HEK293 (cell line): ENCODE data around the gene CYP11A1.

Experiments used
- HIC1 ChIP-seq: fragments of 450-650 bp; formaldehyde crosslinking; IDR thresholded peaks from 2 replicates; pipeline ENCODE4 v1.5.1; 2016; ENCODE audit warnings: missing biosample characterization, missing genetic modification characterization
- KLF1 ChIP-seq: fragments of 450-650 bp; formaldehyde crosslinking; IDR thresholded peaks from 2 replicates; pipeline ENCODE4 v1.5.1; 2016; ENCODE audit warnings: missing biosample characterization, missing genetic modification characterization
- PRDM10 ChIP-seq: fragments of 450-650 bp; formaldehyde crosslinking; IDR thresholded peaks from 2 replicates; pipeline ENCODE4 v1.5.1; 2016; ENCODE audit warnings: missing biosample characterization, missing genetic modification characterization
- PRDM4 ChIP-seq: fragments of 450-650 bp; formaldehyde crosslinking; IDR thresholded peaks from 2 replicates; pipeline ENCODE4 v1.5.1; 2017; ENCODE audit warnings: missing biosample characterization, missing genetic modification characterization
- SETDB1 ChIP-seq: IDR thresholded peaks from one replicate; pipeline ENCODE4 v1.6.1; 2017; ENCODE audit warnings: mild to moderate bottlenecking, low read length, moderate library complexity, mixed read lengths; ENCODE audit not compliant: insufficient read length
- YY2 ChIP-seq: fragments of 450-650 bp; formaldehyde crosslinking; IDR thresholded peaks from 2 replicates; pipeline ENCODE4 v1.5.1; 2016; ENCODE audit warnings: missing biosample characterization, missing genetic modification characterization
- ZBTB10 ChIP-seq: fragments of 450-650 bp; formaldehyde crosslinking; IDR thresholded peaks from 2 replicates; pipeline ENCODE4 v1.5.1; 2016; ENCODE audit warnings: missing biosample characterization, missing genetic modification characterization
- ZBTB20 ChIP-seq: fragments of 450-650 bp; formaldehyde crosslinking; IDR thresholded peaks from 2 replicates; pipeline ENCODE4 v1.5.1; 2016; ENCODE audit warnings: missing biosample characterization, missing genetic modification characterization
- ZBTB48 ChIP-seq: fragments of 450-650 bp; formaldehyde crosslinking; IDR thresholded peaks from 2 replicates; pipeline ENCODE4 v1.5.1; 2016; ENCODE audit warnings: missing biosample characterization, missing genetic modification characterization
- ZNF112 ChIP-seq: fragments of 450-650 bp; formaldehyde crosslinking; IDR thresholded peaks from 2 replicates; pipeline ENCODE4 v1.5.0; 2017; ENCODE audit warnings: missing biosample characterization, missing genetic modification characterization
- ZNF114 ChIP-seq: fragments of 450-650 bp; formaldehyde crosslinking; IDR thresholded peaks from 2 replicates; pipeline ENCODE4 v1.5.0; 2017; ENCODE audit warnings: missing biosample characterization, missing genetic modification characterization
- ZNF140 ChIP-seq: fragments of 450-650 bp; formaldehyde crosslinking; IDR thresholded peaks from 2 replicates; pipeline ENCODE4 v1.5.1; 2016; ENCODE audit warnings: missing biosample characterization, missing genetic modification characterization
- ZNF16 ChIP-seq: fragments of 450-650 bp; formaldehyde crosslinking; IDR thresholded peaks from 2 replicates; pipeline ENCODE4 v1.5.1; 2016; ENCODE audit warnings: low read depth, missing biosample characterization, missing genetic modification characterization
- ZNF223 ChIP-seq: fragments of 450-650 bp; formaldehyde crosslinking; IDR thresholded peaks from 2 replicates; pipeline ENCODE4 v1.5.1; 2016; ENCODE audit warnings: missing biosample characterization, missing genetic modification characterization
- ZNF391 ChIP-seq: fragments of 450-650 bp; formaldehyde crosslinking; IDR thresholded peaks from 2 replicates; pipeline ENCODE4 v1.5.1; 2016; ENCODE audit warnings: low read depth, missing biosample characterization, missing genetic modification characterization, borderline replicate concordance
- ZNF398 ChIP-seq: fragments of 450-650 bp; formaldehyde crosslinking; IDR thresholded peaks from 2 replicates; pipeline ENCODE4 v1.5.1; 2017; ENCODE audit warnings: missing biosample characterization, missing genetic modification characterization
- ZNF423 ChIP-seq: fragments of 450-650 bp; formaldehyde crosslinking; IDR thresholded peaks from 2 replicates; pipeline ENCODE4 v1.5.1; 2016; ENCODE audit warnings: missing biosample characterization, missing genetic modification characterization
- ZNF513 ChIP-seq: fragments of 450-650 bp; IDR thresholded peaks from 2 replicates; pipeline ENCODE4 v1.5.1; 2018; ENCODE audit warnings: missing biosample characterization, missing genetic modification characterization
- ZNF600 ChIP-seq: fragments of 450-650 bp; formaldehyde crosslinking; IDR thresholded peaks from 2 replicates; pipeline ENCODE4 v1.5.1; 2016; ENCODE audit warnings: missing biosample characterization, missing genetic modification characterization
- ZNF623 ChIP-seq: fragments of 450-650 bp; formaldehyde crosslinking; IDR thresholded peaks from 2 replicates; pipeline ENCODE4 v1.5.1; 2016; ENCODE audit warnings: missing biosample characterization, missing genetic modification characterization
- ZNF654 ChIP-seq: fragments of 450-650 bp; formaldehyde crosslinking; IDR thresholded peaks from 2 replicates; pipeline ENCODE4 v1.5.1; 2016; ENCODE audit warnings: low read depth, missing biosample characterization, missing genetic modification characterization
- ZSCAN4 ChIP-seq: fragments of 450-650 bp; formaldehyde crosslinking; IDR thresholded peaks from 2 replicates; pipeline ENCODE4 v1.5.1; 2017; ENCODE audit warnings: missing biosample characterization, missing genetic modification characterization
- ZXDB ChIP-seq: fragments of 450-650 bp; formaldehyde crosslinking; IDR thresholded peaks from 2 replicates; pipeline ENCODE4 v1.5.1; 2016; ENCODE audit warnings: missing biosample characterization, missing genetic modification characterization

CYP11A1 gene

GRCh38 chr15:74312445-74313007 is 54.9 kb downstream of the CYP11A1 start (continued):
- TF ChIP-seq ZSCAN4 (tag by site-specific recombination) (no peak), ZNF112 (no peak), PRDM10 (tag by site-specific recombination) (peak; percentile 35; the same call in 1 of the 2 replicates), KLF1 (tag by site-specific recombination) (peak; percentile 70; the same call in 1 of the 2 replicates), ZNF398 (tag by site-specific recombination) (no peak), ZXDB (no peak), ZNF623 (no peak), ZNF654 (tag by site-specific recombination) (no peak), YY2 (tag by site-specific recombination) (no peak), PRDM4 (tag by site-specific recombination) (no peak), SETDB1 (no peak), ZBTB48 (0 out of 2 replicates have a peak, but pooled peaks have one; percentile 41), ZNF114 (tag by site-specific recombination) (no peak), ZBTB10 (no peak), ZNF423 (tag by site-specific recombination) (no peak), ZNF140 (tag by site-specific recombination) (no peak), ZNF391 (tag by site-specific recombination) (no peak), ZNF16 (tag by site-specific recombination) (no peak), ZNF513 (tag by site-specific recombination) (no peak), ZBTB20 (tag by site-specific recombination) (no peak), HIC1 (no peak), ZNF600 (peak; percentile 73), ZNF223 (tag by site-specific recombination) (no peak)
